Erythroblast (primary cell): ENCODE data around the gene CCR3.

Experiments
- GATA1 ChIP-seq: IDR thresholded peaks from 2 replicates; pipeline ENCODE4 v1.6.1; 2011; ENCODE audit warnings: low read depth, mild to moderate bottlenecking, control low read depth, low read length, moderate library complexity
- POLR2A ChIP-seq: IDR thresholded peaks from 2 replicates; pipeline ENCODE4 v1.6.1; 2011; ENCODE audit warnings: mild to moderate bottlenecking, low read length

- no peak for TF ChIP-seq POLR2A
- TF ChIP-seq GATA1: no peak
Observed at GRCh38 chr3:46242120-46242519, at the start of gene CCR3.
